ENCODE measurements around the gene CCNH. TPM values are rescaled to one million over a fixed set of nuclear protein-coding genes. Genes with fewer than 3 reads are reported as not detected.

Gene CCNH
- total RNA-seq, 1 experiment from 2014 or later: 63.2 TPM

- TF ChIP-seq FOSL1 (IDR thresholded peaks at IDR 0.05; ENCODE audit: low read depth): no peak
- no peak; the same call in 1 of the 2 replicates for TF ChIP-seq CBX3 (IDR thresholded peaks at IDR 0.05; ENCODE audit: low read depth)
Observed at GRCh38 chr5:87412630-87413342, at the start of gene CCNH (continued).

GRCh38 chr5:87457706-87458105, 45.0 kb upstream of the CCNH start:
- Histone ChIP-seq H3K79me2 (ENCODE audit: insufficient read depth, low read length) (no peaks in the 10 kb centered on the region), H3K27me3 (ENCODE audit: insufficient read depth, low read length) (no peaks in the 10 kb centered on the region), H3K9me3 (ENCODE audit: control insufficient read depth in 1 of 2, insufficient read depth in 1 of 2, low read depth in 1 of 2, low read length in 2 of 2) (no peaks in the 10 kb centered on the region), H2AFZ (ENCODE audit: low read depth, low read length, poor library complexity, severe bottlenecking) (no peak overlapping the region), H3K9me2 (ENCODE audit: insufficient read depth) (no peaks in the 10 kb centered on the region), H3K4me1 (ENCODE audit: control insufficient read depth in 1 of 2, insufficient read depth in 2 of 2, low read length in 2 of 2) (no peaks in the 10 kb centered on the region), H3K36me3 (ENCODE audit: control insufficient read depth in 1 of 2, insufficient read depth in 2 of 2, low read length in 2 of 2) (no peaks in the 10 kb centered on the region), H3K27ac (ENCODE audit: low read depth, low read length) (no peak overlapping the region), H4K20me1 (ENCODE audit: insufficient read depth) (no peaks in the 10 kb centered on the region), H3K9ac (ENCODE audit: low read length) (no peak overlapping the region), H3K4me3 (replicated peaks in 1 of 2; ENCODE audit: low read depth in 1 of 2, low read length in 2 of 2) (no peak overlapping the region), H3K4me2 (ENCODE audit: low read length) (no peak overlapping the region)
- TF ChIP-seq EZH2 (IDR thresholded peaks at IDR 0.05): no peak
- TF ChIP-seq CTCF (IDR thresholded peaks at IDR 0.05 in 2 of 3, conservative IDR thresholded peaks at IDR 0.05 in 1 of 3; ENCODE audit: borderline replicate concordance in 1 of 3, insufficient read depth in 1 of 3, low read depth in 2 of 3, low read length in 2 of 3): no peak
- TF ChIP-seq RAD21 (IDR thresholded peaks at IDR 0.05; ENCODE audit: low read depth): no peak
- no peak for TF ChIP-seq ELF1 (IDR thresholded peaks at IDR 0.05; ENCODE audit: borderline replicate concordance, low read depth)
- no peak for TF ChIP-seq CEBPB (IDR thresholded peaks at IDR 0.05; ENCODE audit: low read depth)
- no peak for TF ChIP-seq ZBTB33 (IDR thresholded peaks at IDR 0.05; ENCODE audit: extremely low read depth, insufficient replicate concordance, low read length)
- TF ChIP-seq POLR2A (IDR thresholded peaks at IDR 0.05; ENCODE audit: borderline replicate concordance, extremely low read depth, insufficient read depth, insufficient read length): no peak
- no peak for TF ChIP-seq EGR1 (IDR thresholded peaks at IDR 0.05; ENCODE audit: low read depth)
- no peak for TF ChIP-seq CBX3 (IDR thresholded peaks at IDR 0.05; ENCODE audit: low read depth)
- TF ChIP-seq ZFX (IDR thresholded peaks at IDR 0.05): no peak
- TF ChIP-seq MAX (IDR thresholded peaks at IDR 0.05): no peak
- TF ChIP-seq EZH2phosphoT487 (IDR thresholded peaks at IDR 0.05; ENCODE audit: borderline replicate concordance): no peak
- no peak for TF ChIP-seq JUND (IDR thresholded peaks at IDR 0.05)
- ChIA-PET RAD21 (ENCODE audit: low non-redundant PET in 1 of 2, low total read pairs in 2 of 2, uncharacterized antibody in 2 of 2, unreplicated experiment in 2 of 2) (no interaction called here), CTCF (no interaction called here), POLR2A (no interaction called here)
- intact Hi-C loops (cut with micrococcal nuclease): no loop called here
- no peak for DNase-seq (ENCODE audit: low read depth, low spot score)
- no peak for ATAC-seq
- no TSS peak for BruUV-seq (replicated peaks)

All from HCT116 (cell line).